HT-29 (cell line): ENCODE measurements around the gene PSMC5. TPM values are rescaled to one million over a fixed set of nuclear protein-coding genes. Genes with fewer than 3 reads are reported as not detected.
"Not testable (repeated sequence)": the region's sequence is repeated elsewhere in the genome, so short reads cannot be mapped to it uniquely, and the experiment has no call there.

Experiments
- DNase-seq: peaks from one replicate; pipeline ENCODE4 v3.0.0-alpha.2; 2015; ENCODE audit warnings: low spot score
- total RNA-seq: library from RNA; depleted of rRNA; stranded (reverse); fragments of >200 nt; shearing (Covaris generic); gene quantifications from 2 replicates; pipeline ENCODE4 v1.2.3, GENCODE V29; 2014; rRNA removed

PSMC5 gene
- total RNA-seq, 1 experiment from 2014 or later, result 65.3 TPM

GRCh38 chr17:63870292-63870665 lies 43.0 kb downstream of the PSMC5 start:
- not testable (repeated sequence) for DNase-seq

- DNase-seq, result not testable (repeated sequence)
These were observed 44.6 kb downstream of the PSMC5 start for GRCh38 chr17:63871646-63872365.

DNA sequence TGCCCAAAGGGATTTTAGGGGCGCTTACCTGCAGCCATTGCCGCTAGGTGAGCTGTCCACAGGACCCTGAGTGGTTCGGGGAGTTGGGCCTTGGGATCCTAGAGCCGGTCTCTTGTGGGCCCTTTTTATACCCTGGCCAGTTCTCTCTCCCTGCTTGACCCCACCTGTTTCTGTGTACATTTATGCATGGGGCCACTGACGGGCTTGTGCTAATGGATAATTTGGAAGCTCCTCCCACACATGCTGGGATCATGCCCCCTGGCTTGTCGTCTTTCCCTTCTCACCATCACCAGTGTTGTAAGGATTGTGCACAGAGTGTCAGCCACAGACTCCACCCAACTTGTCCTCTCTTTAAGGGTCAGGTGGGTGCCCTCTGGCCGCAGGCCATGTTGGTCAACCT lies 46.3 kb downstream of the PSMC5 start, which contains the start of gene CSH2:
CSH2 (minus strand) TSS at position 101 of the 400 bp plus-strand sequence; CDS start at position 38, 63 bp downstream.
- not testable (repeated sequence) for DNase-seq

DNA sequence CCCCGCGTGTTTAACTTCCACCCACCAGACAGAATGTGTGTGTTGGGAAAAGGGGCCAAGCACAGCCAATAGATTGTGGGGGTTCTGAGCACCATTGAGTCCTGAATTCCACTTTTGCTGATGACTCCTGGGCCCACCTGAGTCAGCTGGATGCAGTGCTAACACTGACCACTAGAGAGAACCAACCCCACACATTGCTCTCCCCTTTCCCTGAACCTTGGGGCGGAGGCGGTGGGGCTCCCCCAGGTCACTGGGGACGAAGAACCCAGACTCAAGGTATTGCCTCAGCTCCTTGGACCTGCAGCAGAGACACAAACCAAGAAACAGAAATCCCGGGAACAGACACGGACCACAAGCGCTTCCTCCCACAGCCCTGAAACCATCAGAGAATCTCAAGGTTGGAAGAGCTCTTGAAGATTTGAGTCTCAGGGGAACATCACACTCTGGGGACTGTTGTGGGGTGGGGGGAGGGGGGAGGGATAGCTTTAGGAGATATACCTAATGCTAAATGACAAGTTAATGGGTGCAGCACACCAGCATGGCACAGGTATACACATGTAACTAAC lies 46.9 kb downstream of the PSMC5 start:
- not testable (repeated sequence) for DNase-seq

GRCh38 chr17:63874693-63875092 lies 47.5 kb downstream of the PSMC5 start:
- DNase-seq, result not testable (repeated sequence)

GRCh38 chr17:63878413-63878812 lies 51.2 kb downstream of the PSMC5 start:
- DNase-seq, result not testable (repeated sequence)

DNA sequence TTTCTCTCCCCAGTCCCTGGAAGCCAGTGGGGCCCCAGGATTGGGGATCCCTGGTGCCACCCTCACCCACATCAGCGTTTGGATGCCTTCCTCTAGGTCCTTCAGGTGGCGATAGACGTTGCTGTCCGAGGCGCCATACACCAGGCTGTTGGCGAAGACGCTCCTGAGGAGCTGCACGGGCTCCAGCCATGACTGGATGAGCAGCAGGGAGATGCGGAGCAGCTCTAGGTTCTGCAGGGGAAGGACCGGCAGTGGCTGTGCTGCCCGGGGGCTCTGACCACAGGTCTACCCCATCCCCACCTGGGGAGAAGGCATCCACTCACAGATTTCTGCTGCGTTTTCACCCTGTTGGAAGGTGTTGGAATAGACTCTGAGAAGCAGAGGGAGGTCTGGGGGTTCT lies 53.5 kb downstream of the PSMC5 start:
- no peak for DNase-seq

- DNase-seq, result peak; percentile 12
These were observed 54.1 kb downstream of the PSMC5 start for GRCh38 chr17:63881337-63881736.

Other genes starting within 250 kb of the PSMC5 start
- gene TACO1, start 226.5 kb upstream of the PSMC5 start, total RNA-seq, result 27.0 and 28.3 TPM in 2 replicates
- 19.4 and 20.1 TPM in 2 replicates for gene MAP3K3, start 205.0 kb upstream of the PSMC5 start, total RNA-seq
- 2.2 and 2.8 TPM in 2 replicates for gene LIMD2, start 127.3 kb upstream of the PSMC5 start, total RNA-seq
- 5.2 and 6.6 TPM in 2 replicates for gene STRADA, start 85.6 kb upstream of the PSMC5 start, total RNA-seq
- 54.3 and 56.8 TPM in 2 replicates for gene CCDC47, start 53.8 kb upstream of the PSMC5 start, total RNA-seq
- gene DDX42, start 53.3 kb upstream of the PSMC5 start, total RNA-seq, result 42.3 and 45.3 TPM in 2 replicates
- 35.7 and 41.7 TPM in 2 replicates for gene FTSJ3, start 232 bp downstream of the PSMC5 start, total RNA-seq
- gene SMARCD2, start 15.3 kb downstream of the PSMC5 start, total RNA-seq, result 205 and 206 TPM in 2 replicates
- not detected in 2 replicates for gene CSH2, start 46.2 kb downstream of the PSMC5 start, total RNA-seq
- gene GH2, start 54.5 kb downstream of the PSMC5 start, total RNA-seq, result not detected in 2 replicates
- not detected in 2 replicates for gene CSH1, start 69.1 kb downstream of the PSMC5 start, total RNA-seq
- not detected in 2 replicates for gene CSHL1, start 83.8 kb downstream of the PSMC5 start, total RNA-seq
- not detected in 2 replicates for gene GH1, start 91.4 kb downstream of the PSMC5 start, total RNA-seq
- gene CD79B, start 104.9 kb downstream of the PSMC5 start, total RNA-seq, result not detected in 2 replicates
- not detected in 2 replicates for gene SCN4A, start 145.5 kb downstream of the PSMC5 start, total RNA-seq
- gene PRR29, start 170.9 kb downstream of the PSMC5 start, total RNA-seq, result 0.10 TPM in 1 of 2 replicates, not detected in the other
- 0.21 and 0.64 TPM in 2 replicates for gene ICAM2, start 193.2 kb downstream of the PSMC5 start, total RNA-seq